GM21576 (cell line): Measurements from ENCODE around the gene PRDM16.

Experiments used
- ATAC-seq: cut with Tn5 transposase; IDR thresholded peaks from one replicate; pipeline ENCODE4 v1.9.1; 2021; ENCODE audit warnings: mild to moderate bottlenecking, moderate library complexity; ENCODE audit not compliant: unreplicated experiment

The PRDM16 gene

DNA sequence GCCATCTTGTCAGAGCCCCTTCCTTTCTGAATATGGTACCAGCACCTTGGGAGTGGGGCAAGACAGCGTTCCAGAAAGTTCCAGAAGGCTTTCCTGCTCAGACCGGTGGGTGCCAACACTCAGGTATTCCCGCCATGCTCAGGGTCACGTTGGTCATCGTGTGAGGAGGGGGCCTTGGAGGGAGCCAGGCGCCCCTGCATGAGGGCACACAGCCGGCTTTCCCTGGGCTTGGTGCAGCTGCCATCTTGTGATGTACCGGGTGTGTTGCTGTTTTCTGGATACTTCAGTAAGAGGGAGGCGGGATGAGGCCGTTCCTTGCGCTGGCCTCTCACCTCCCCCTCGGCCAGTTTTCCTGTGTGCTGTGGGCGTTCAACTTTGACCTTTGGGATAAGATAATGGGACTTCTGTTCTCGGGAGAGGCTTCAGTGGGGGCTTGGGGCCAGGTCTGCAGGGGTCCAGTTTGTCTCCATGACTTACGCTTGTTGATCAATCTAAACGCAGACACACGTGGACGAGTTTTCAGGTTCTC, 69.7 kb downstream of the PRDM16 start:
- ATAC-seq = no peak

DNA sequence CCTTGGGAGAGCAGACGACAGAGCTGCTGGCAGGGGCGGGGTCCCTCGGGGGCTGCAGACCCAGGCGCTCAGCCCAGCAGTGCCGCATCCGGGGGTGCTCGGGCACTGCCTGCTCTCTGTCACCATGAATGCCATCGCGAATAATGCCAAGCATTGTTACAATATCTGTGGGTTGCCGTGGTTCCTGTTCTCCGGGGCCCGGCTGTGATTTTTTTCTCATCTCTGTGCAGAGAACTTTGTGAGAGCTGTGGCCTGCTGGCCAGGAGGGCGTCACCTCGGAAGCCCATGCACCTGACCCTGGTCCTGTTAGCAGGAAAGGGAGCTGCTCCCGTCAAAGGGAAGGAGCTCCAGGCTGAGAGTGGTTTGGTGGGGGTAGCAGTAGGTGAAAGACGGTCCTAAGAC, 70.4 kb downstream of the PRDM16 start:
- no peak for ATAC-seq

DNA sequence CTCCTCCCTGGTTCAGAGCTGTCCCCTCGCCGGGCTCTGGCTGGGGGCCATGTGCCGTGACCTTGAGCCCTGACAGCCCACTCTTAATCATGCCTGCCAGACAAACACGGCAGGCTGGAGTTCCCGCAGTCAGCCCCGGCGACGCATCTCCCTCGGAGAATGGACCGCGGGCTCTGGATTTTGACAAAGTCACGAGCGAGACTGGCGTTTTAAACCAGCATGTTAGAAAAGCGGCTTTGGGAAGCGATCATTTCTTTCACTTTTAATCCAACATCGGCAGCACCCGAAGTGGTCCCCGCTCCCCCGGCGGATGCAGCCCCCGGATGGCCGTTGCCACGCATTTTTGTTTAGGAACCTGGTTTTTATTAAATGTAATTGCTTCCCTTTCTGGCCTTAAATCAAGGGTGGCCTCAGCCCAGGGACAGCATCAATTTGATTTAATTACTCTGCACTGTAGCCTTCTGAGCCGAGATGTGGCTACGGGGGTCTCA, 70.9 kb downstream of the PRDM16 start:
- ATAC-seq = no peak

DNA sequence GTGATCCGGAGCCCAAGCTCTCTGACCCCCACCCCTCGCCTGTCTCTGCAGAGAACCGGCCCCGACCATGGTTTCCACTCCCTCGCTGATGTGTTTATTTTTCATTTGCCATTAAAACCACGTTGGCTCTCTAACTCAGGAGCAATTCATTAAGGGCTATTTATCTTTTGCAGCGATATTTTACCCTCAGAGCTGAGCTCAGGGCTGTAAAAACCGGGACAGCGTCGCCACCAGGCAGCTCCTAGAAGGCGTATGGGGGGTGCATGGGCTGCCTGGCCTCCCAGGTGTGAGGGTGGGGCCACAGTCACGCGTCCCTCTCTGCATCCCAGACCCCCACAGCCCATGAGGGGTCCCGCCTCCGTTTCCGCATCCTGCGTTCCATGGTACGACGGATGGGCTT, 71.4 kb downstream of the PRDM16 start:
- ATAC-seq = no peak

DNA sequence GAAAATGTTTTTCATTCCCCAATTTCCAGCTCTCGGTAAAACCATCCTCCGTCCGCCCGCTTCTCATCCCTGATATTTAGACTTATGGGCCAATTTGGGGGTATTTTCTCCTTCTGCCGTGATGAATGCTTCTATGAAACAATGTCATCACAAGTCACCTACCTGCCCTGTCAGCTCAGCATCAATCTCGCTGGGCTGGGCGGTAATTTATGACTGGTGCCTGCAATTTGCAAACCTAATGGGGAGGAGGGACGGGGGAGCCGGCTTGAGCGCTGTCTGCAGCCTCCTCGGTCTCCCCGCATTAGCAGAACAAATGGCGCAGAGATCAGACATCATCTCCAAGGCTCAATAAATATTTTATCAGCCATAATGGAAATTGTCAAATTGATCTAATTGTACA, 72.1 kb downstream of the PRDM16 start:
- ATAC-seq = no peak

DNA sequence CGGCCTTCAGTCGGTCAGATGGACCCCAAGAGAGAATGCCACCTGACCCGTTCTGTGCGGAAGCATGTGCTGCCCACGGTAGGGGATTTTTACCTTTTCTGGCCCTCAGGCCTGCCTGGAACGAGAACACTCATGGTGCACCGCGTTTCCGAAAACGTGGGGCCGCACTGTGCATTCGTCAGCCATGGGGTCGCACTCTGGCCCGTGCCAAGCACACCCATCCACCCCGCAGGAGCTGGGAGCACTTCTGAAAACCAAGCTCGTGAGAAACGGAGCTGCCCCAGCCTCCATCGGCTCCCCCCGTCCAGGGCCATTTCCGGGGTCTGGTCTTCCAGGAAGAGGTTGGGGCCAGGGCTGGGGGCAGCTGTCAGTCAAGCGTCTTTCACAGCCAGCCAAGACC, 72.8 kb downstream of the PRDM16 start:
- ATAC-seq = no peak

DNA sequence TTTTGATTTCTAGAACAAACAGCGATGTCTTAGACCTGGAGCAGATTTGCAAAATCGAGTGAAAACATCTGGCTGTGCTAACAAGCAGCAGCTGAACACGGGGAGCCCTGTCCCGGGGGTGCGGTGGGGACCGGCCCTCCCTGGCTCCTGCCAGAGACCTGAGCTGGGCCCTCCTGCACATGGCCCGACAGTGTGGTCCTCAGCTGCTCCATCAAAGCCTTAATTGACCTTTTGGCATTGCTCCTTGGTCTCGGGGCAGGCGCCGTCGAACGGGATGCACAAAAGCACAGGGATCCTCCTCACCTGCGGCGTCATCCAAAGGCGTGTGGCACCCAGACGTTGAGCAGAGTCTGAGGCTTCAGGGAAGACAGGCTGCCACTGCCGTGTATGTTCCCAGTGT, 73.2 kb downstream of the PRDM16 start:
- ATAC-seq = no peak

DNA sequence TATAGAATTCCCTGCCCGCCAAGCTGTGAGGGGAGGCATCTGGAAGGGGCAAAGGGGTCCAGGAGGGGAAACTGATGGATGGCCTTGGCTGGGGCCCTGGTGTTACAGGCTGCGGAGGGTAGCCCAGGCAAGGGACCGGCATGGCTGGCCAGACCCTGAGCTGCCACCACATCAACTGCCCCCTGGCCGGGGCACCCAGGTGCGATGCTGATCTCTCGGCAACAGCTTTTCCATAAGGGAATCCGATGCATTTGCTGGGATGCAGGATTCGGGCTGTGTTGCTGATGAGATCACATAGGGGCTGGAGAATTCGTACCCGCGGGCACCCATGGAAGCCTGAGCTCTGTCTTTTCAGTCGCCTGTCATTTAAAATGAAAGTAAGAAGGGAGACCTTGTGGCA, 73.7 kb downstream of the PRDM16 start:
- no peak for ATAC-seq

DNA sequence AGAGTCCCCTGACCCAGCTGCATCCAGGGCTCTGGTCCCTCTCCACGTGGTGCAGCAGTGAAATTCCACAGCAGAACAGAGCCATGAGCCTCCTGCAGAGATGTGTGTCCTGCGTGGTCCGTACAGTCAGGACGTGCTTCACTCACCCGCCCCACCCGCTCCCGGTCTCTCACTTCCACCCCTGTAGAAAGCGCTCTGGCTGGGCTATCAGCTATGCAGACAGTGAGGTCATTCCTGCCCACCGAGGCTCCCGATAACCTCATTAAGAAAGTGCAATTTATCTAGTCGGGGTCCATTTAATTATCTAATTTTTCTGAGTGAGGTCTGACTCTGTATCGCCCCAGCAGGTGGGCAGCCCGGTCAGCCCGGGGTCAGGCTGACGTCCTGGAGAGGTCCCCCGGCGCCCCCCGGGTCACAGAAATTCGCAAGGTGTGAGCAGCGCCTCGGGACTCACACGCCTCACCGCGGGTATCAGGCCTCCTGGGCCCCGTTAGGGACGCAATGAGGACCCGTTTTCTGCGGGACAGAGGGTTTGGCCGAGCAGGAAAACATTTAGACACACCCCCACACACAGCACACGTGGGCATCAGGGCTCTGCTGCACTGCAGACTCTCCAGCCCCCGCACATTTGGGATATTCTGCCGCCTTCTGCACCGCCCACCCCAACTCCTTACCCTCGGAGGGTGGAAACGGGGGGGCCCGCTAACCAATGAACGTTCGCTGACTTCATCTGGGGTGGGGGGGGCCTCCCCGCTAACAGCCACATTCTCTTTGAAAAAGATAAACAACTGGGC, 76.7 kb downstream of the PRDM16 start:
- no peak for ATAC-seq

DNA sequence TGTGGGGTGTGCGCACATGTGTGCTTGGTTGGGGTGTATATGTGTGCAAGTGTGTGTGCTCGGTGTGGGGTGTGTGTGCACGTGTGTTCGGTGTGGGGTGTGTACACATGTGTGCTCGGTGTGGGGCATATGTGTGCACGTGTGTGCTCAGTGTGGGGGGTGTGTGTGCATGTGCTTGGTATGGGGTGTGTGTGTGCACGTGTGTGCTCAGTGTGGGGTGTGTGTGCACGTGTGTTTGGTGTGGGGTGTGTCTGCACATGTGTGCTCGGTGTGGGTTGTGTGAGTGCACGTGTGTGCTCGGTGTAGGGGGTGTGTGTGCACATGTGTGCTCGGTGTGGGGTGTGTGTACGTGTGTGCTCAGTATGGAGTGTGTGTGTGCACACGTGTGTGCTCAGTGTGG, 77.5 kb downstream of the PRDM16 start:
- ATAC-seq = no peak

DNA sequence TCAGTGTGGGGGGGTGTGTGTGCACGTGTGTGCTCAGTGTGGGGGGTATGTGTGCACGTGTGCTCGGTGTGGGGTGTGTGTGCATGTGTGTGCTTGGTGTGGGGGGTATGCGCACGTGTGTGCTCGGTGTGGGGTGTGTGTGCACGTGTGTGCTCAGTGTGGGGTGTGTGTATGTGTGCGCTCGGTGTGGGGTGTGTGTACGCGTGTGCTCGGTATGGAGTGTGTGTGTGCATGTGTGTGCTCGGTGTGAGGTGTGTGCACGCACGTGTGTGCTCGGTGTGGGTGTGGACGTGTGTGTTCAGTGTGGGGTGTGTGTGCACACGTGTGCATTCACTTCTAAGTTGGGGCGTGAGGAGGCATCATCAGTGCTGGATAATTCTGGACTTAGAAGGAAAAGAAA, 77.9 kb downstream of the PRDM16 start:
- ATAC-seq = no peak

DNA sequence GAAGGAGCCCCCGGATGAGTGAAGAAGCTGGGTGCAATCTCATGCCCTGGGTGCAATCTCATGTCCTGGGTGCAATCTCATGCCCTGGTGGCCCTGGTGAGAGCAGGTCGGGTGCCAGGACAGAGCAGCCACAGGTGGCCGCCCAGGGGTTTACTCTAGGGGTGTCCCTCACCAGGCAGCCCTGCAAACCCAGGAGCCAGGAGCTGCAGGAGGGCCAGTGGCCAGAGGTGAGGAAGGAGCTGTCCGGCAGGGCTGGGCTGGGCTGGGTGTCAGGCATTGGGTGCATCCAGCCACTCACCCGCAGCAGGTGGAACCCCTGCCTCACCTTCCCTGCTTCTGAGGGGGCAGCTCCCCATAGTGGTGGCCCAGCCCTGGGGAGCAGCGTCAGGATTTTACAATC, 79.2 kb downstream of the PRDM16 start:
- no peak for ATAC-seq

DNA sequence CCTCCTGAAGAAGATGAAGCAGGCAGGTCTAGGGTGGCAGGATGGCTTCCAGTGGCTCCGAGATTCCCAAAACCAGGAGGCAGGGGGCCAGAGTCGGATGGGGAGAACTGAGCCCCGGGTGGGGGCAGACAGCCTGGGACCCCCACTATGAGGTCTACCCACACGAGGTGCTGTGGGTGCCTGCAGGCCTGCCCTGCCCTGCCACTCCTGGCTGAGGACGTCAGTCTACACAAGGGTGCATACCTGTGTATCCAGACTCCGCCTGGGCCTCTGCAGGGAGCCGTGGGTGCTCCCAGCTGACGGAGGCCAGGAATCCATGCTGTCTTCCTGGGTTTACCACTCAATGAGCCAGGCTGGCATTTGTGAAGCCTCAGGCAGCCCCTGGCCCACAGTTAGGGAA, 80.3 kb downstream of the PRDM16 start:
- ATAC-seq = no peak

DNA sequence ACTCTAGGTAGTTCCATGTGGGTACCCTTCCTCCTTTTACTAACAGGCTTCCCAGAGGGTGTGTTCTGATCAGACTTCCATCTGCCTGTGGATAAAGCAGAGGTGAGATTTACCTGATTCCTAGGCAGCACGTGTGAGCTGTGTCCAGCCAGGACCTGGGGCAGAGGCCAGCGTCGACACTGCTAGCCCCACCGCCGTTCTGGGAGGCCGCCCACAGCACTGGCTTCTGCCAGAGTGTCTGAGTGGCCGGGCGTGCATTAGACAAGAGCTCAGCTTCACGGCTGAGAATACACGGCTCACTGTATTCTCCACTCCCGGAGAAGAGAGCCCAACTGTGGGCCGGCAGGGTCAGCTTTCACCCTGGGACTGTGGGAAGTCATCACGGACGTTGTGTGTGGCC, 82.5 kb downstream of the PRDM16 start:
- ATAC-seq = no peak

DNA sequence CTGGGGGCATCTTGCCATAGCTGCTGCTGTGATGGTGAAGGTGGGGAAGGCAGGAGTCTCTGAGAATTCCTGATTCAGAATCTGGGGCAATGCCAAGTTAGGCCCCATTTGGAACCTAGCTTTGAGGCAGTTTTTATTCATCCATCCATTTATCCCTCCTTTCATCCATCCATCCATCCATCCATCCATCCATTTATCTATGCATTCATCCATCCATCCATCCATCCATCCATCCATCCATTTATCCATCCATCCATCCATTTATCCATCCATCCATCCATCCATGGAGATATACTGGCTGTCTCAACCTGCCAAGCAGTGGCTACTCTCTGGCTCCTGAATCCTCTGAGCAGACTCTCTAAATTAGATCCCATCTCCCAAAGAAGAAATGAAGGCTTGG, 83.1 kb downstream of the PRDM16 start:
- ATAC-seq = no peak

DNA sequence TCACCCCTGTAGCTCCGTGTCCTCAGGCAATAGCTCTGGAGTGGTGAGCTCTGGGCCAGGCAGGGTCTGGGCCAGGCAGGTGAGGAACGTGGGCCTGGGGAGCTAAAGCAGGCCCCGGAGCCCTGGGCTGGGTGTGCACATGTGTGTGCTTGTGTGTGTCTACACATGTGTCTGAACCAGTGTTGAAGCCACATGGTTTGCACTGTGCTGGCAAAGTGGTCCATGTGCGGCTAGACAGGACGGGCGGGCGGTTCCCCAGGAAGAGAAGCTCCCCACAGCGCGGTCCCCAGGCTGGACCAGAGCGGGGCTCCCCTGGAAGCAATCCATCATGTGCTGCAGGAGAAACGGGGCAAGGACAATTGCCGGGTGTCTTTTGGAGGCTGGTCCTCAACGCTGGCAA, 84.2 kb downstream of the PRDM16 start:
- no peak for ATAC-seq

DNA sequence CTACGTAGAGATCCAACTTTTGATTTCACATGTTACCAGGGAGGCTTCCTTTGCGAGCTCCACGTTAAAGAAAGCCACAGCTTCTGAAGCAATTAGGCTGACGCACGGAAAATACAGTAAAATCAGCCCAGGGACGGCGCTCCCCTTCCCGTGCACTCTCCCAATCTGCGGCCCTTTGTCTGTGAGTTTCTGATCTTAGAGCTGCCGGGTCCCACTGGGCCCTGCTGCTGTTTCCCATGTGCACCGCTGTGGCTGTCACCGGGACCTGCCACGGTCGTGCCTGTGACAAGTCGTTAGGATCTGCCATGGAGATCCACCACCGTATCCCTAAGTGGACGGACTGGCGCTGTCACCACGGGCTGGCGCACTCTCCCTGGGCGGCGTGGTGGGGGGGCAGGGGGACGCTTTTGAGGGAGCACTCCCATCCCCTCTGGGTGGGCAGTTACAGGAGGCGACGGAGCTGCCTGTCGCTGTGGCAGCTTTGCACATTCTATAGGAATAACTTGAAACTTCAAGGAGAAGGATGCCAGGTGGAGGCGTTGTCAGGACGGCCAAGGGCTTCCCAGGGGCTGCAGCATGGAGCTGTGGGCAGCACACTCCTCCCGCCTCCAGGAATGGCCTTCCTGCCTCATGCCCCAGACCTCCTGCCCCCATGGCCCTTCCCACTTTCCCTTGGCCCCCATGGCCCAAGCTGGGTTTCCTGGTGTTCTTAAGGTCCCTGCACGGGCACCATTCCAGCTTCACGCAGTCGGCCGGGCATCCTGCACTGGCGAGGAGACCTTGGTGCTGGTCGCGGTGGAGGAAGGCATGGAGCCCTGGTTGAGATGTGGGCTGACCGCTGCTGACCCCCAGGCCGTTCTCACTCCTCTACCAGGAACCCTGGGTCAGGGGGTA, 85.1 kb downstream of the PRDM16 start:
- no peak for ATAC-seq

DNA sequence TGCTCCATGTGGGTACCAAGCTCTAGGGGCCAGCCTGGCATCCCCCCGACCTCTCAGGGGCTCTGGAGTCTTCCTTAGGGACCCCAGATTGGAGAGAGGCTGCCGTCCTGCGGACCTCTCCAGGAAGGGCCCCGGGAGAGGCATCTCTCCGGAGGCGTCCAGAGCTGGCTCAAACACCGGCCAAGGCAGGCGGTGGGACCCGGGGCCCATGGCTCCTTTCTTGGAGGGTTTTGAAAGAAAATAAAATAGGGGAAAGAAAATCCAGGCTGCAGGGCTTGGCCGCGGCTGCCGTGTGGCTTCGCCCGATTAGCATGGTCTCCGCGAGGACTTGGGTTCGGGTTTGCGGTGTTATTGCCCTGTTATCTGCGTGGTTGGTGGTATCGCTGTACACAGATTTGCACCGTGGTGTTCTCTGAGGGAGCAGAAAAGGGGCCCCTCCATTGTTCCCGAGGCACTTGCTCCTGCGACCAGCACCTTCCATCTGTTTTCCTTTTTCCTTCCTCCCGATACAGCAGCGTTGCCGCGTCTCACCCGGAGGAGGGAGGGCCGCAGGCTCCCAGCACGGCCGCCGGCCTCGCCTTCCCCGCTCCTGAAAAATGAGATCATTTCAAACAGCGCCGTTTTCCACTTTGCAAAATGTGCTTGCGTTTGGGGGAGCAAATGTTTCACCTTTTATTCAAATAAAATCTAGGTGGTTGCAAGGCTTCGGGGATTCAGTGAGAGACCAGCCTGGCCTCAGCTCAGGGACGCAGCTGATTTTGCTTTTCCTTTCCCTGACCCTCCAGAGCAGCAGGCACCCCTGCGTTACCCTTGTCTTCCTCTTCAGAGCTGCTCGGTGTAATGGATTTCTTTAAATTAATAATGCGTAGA, 86.3 kb downstream of the PRDM16 start:
- ATAC-seq = no peak

DNA sequence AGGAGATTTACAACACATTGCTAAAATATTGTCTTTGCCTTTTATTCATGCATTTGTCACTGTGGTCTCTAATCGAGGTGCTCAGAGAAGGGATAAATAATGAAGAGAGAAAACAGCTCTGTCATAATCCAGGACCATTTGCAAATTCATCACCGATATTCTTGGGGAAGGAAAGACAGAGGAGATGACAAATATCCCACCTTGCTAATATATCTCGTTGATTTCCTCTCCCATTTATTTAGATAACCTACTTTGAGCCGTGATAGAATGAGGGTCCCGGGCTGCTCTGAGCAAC, 86.9 kb downstream of the PRDM16 start:
- ATAC-seq = no peak

DNA sequence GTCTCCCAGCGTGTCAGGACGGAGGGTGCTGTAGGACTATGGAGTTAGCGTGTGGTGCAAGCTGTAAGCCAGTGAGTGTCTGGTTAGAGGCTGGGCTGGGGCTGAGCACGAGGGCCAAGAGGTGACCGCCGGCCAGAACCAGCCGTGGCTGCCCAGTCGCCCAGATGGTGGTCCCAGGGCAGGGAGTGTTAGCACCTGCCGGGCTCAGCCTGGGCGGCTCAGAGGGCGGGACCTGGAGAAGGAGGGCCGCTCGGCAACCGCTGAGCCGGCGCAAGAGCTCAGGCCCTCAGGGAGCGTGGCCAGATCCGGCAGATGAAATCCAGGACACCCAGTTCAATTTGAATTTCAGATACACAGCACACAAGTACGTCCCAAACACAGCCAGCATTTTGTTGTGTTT, 87.9 kb downstream of the PRDM16 start:
- ATAC-seq = no peak

DNA sequence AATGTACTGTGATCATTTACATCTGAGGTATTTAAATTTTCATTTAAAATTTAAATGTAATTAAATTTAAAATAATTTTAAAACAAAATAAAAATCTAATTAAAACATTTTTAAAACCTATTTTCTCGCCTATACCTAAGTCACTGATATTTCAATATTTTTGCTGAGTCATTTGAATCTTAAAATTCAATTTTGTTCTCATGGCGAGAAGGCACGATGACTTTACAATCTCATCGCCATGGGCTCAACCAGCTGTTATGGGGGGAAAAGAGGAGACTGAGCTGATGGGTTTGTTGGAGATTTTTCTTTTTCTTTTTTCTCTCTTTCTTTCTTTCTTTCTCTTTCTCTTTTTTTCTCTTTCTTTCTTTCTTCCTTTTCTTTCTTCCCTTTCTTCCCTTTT, 89.3 kb downstream of the PRDM16 start:
- no peak for ATAC-seq
